SK-N-SH treated with all-trans-retinoic acid at 6 μM for 48 hours (cell line): ENCODE measurements around the gene ITPKB.

ENCODE experiments used
- CSDC2 ChIP-seq: fragments of 250-450 bp; sonication (Bioruptor Pico); IDR thresholded peaks from 2 replicates; pipeline ENCODE4 v1.5.0; 2020; ENCODE audit warnings: mild to moderate bottlenecking, moderate library complexity
- CSRNP3 ChIP-seq: fragments of 250-450 bp; sonication (Bioruptor Pico); IDR thresholded peaks from 2 replicates; pipeline ENCODE4 v1.5.1; 2021; ENCODE audit warnings: mild to moderate bottlenecking, moderate library complexity
- ESRRG ChIP-seq: fragments of 250-450 bp; sonication (Bioruptor Pico); IDR thresholded peaks from 2 replicates; pipeline ENCODE4 v1.6.1; 2021; ENCODE audit warnings: mild to moderate bottlenecking
- OSR1 ChIP-seq: fragments of 250-450 bp; sonication (Bioruptor Pico); IDR thresholded peaks from 2 replicates; pipeline ENCODE4 v1.8.0; 2022; ENCODE audit warnings: moderate library complexity, mild to moderate bottlenecking, inconsistent platforms
- POU6F1 ChIP-seq: fragments of 250-450 bp; sonication (Bioruptor Pico); IDR thresholded peaks from 2 replicates; pipeline ENCODE4 v1.8.0; 2021; ENCODE audit warnings: low read depth, mild to moderate bottlenecking, moderate library complexity, borderline replicate concordance
- RARB ChIP-seq: fragments of 250-450 bp; sonication (Bioruptor Pico); IDR thresholded peaks from 2 replicates; pipeline ENCODE4 v1.8.0; 2021; ENCODE audit warnings: mild to moderate bottlenecking, moderate library complexity
- SNAI2 ChIP-seq: fragments of 250-450 bp; sonication (Bioruptor Pico); IDR thresholded peaks from 2 replicates; pipeline ENCODE4 v1.5.0; 2020; ENCODE audit warnings: mild to moderate bottlenecking, moderate library complexity
- ZFP3 ChIP-seq: fragments of 250-450 bp; sonication (Bioruptor Pico); IDR thresholded peaks from 2 replicates; pipeline ENCODE4 v1.5.0; 2020; ENCODE audit warnings: mild to moderate bottlenecking, moderate library complexity
- ZFP30 ChIP-seq: fragments of 450-650 bp; formaldehyde crosslinking; IDR thresholded peaks from 2 replicates; pipeline ENCODE4 v1.5.0; 2022; ENCODE audit warnings: mild to moderate bottlenecking, moderate library complexity
- ZNF565 ChIP-seq: fragments of 450-650 bp; formaldehyde crosslinking; conservative IDR thresholded peaks from 2 replicates; pipeline ENCODE4 v1.5.0; 2020; ENCODE audit warnings: low read depth, mild to moderate bottlenecking, moderate library complexity
- TF ChIP-seq, protein P1 (sequence below): fragments of 250-450 bp; sonication (Bioruptor Pico); IDR thresholded peaks from 2 replicates; pipeline ENCODE4 v1.8.0; 2020; ENCODE audit warnings: mild to moderate bottlenecking, moderate library complexity, borderline replicate concordance
- TF ChIP-seq, protein P2 (sequence below): fragments of 250-450 bp; sonication (Bioruptor Pico); IDR thresholded peaks from 2 replicates; pipeline ENCODE4 v1.5.1; 2020; ENCODE audit warnings: low read depth, mild to moderate bottlenecking, moderate library complexity

DNA sequence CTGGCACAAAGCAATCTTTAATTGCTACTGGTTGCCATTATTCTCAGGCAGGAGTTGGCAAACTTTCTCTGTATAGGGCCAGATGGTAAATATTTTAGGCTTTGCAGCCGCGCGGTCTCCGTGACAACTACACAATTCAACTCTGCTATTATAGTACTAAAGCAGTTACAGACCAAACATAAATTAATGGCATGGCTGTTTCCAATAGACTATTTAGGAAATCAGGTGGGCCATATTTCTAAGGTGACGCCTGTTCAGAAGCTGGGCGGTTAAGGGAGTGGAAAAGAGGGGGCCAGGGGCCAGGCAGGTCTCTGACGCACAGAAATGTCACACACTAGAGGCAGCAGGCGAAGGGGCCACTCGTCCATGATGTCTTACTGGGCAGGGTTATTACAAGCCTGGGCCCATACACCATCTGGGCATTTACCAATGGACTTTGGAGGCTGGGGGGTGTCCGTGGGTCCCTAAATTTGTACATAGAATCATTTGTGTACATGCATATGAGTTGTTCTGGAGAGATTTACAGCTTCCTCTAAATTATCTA is 110.4 kb downstream of the ITPKB start:
- TF ChIP-seq SNAI2 (no peak), OSR1 (no peak), ESRRG (CRISPR knock-in tag) (no peak), ZFP3 (CRISPR knock-in tag) (no peak), POU6F1 (CRISPR knock-in tag) (no peak), ZNF565 (CRISPR knock-in tag) (no peak), RARB (CRISPR knock-in tag) (no peak), ZFP30 (CRISPR knock-in tag) (no peak), CSDC2 (CRISPR knock-in tag) (no peak), CSRNP3 (no peak)
- TF ChIP-seq, protein P1, sequence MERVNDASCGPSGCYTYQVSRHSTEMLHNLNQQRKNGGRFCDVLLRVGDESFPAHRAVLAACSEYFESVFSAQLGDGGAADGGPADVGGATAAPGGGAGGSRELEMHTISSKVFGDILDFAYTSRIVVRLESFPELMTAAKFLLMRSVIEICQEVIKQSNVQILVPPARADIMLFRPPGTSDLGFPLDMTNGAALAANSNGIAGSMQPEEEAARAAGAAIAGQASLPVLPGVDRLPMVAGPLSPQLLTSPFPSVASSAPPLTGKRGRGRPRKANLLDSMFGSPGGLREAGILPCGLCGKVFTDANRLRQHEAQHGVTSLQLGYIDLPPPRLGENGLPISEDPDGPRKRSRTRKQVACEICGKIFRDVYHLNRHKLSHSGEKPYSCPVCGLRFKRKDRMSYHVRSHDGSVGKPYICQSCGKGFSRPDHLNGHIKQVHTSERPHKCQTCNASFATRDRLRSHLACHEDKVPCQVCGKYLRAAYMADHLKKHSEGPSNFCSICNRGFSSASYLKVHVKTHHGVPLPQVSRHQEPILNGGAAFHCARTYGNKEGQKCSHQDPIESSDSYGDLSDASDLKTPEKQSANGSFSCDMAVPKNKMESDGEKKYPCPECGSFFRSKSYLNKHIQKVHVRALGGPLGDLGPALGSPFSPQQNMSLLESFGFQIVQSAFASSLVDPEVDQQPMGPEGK (CRISPR knock-in tag): no peak
- TF ChIP-seq, protein P2, sequence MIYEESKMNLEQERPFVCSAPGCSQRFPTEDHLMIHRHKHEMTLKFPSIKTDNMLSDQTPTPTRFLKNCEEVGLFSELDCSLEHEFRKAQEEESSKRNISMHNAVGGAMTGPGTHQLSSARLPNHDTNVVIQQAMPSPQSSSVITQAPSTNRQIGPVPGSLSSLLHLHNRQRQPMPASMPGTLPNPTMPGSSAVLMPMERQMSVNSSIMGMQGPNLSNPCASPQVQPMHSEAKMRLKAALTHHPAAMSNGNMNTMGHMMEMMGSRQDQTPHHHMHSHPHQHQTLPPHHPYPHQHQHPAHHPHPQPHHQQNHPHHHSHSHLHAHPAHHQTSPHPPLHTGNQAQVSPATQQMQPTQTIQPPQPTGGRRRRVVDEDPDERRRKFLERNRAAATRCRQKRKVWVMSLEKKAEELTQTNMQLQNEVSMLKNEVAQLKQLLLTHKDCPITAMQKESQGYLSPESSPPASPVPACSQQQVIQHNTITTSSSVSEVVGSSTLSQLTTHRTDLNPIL (CRISPR knock-in tag): no peak
